Activated CD4-positive, alpha-beta T cell treated with anti-CD3 and anti-CD28 coated beads for 24 hours (primary cell): Measurements from ENCODE around the gene UQCC5.

Source experiments
- DNase-seq, 2 donors: peaks; one replicate each; pipeline ENCODE4 v3.0.0-alpha.2; 2020; ENCODE audit warnings: low read depth in 2 of 2

Gene UQCC5

GRCh38 chr3:52534281-52535183 is 1.9 kb upstream of the UQCC5 start:
- DNase-seq: no peak

DNA sequence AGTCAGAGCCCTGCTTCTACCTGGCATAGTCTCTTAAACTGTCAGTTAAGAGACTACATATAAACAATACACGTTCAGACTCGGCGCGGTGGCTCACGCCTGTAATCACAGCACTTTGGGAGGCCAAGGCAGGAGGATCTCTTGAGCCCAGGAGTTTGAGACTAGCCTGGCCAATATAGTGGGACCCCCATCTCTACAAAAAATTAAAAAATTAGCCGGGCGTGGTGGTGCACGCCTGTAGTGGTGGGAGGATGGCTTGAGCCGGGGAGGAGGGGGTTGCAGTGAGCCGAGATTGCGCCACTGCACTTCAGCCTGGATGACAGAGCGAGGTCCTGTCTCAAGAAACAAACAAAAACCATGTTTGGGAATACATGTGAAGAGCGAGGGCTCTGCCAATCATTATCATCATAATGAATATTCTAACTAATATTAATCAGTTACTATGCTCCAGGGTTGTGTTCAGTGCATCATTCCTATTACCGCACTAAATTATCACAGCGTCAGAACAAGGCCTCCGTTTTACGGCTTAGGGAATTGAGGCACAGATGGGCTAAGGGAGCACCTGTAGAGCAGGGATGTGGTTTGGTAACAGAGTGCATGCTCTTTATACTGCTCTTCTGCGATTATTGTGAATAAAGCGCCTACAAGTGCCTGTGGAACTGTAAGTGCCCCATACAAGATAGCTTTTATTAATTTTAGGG is 844 bp upstream of the UQCC5 start:
- DNase-seq: no peak

DNA sequence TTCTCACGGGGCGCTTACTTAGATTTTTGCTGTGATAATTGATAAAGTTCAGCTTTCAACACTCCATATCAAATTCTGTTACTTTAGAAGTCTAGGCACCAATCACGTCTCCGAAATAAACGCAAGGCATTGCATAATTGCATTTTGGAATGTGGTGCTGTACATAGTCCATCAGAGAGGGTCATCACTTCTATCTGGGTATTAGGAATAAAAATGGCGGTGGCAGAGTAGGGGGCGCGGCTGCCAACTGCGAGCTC is 365 bp upstream of the UQCC5 start:
- DNase-seq: no peak

DNA sequence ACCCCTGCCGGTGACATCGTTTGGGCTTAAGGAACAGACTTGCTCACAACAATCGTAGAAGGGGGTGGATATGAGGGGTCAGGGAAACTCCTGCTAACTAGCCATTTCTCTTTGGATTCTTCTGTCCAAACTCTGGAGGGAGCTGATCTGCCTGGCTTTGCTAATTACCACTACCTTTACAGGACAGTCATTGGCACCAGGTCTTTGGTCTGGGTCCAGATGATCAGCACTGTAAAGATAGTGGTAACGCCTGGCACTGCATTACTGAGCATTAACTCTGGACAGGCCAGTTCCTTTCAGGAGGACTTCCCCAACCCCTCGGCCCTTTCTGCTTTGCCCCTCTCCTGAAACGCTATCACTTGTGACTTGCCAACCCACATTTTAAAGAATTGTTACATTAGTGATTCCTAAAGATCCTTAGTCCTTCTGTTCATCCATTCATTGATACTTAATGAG is 788 bp downstream of the UQCC5 start:
- no peak for DNase-seq

DNA sequence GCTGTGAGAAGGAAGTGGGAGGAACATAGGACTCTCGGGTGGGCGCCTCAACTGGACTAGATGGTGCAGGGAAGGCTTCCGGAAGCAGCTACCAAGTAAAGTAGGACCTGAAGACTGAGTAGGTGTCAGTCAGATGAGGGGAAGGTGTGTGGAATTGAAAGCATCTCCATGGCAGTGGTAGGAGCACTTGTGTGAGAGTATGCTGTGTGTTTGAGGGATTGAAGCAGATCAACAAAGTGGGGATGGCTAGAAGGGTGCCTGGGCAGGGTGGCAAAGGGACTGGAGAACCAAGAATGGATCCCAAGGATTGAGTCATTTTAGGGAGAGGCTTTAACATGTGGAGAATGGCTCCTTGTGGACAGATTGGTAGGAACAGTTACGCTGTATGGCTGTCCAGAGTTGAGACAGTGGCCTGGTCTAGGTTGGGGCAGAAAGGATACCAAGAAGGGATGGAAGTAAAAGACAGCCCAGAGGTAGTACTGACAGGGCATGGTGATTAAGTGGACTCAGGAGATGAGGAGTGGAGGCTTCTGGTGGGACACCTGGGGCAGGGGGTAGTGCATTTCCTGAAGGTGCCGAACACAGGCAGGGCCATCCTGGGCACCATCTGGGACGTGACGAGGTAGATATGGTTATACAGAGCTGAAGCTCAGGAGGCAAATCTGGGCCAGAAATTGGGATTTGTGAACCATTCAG is 1.5 kb downstream of the UQCC5 start:
- no peak for DNase-seq

DNA sequence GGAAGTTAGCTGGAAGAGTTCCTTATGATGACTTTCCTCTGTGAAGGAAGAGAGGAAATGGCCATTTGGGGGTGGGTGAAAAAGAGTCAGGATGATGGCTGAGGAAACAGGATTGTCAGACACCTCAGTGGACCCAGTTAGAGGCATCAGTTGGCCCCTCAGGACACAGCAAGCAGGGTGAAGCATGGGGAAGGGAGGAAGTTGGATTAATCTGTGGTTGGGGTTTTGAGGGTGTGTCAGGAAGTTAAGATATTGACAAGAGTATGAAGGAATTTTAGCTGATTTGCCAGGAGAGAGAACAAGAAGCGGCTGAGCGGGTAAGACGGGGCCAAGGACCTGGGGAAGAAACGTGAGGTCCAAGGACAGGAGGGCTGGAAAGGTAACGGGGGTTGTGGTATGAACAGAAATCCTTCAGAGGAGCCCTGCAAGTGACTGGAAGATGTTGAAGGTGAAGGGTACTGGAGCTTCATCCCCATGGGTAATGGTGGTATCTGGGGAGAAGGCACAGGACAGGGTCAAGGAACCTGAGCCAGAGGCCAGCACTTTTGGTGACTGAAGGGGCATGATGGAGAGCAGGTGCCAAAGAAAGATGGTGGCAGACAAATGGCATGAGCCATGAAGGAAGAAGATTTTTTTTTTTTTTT is 2.7 kb downstream of the UQCC5 start:
- DNase-seq: no peak

DNA sequence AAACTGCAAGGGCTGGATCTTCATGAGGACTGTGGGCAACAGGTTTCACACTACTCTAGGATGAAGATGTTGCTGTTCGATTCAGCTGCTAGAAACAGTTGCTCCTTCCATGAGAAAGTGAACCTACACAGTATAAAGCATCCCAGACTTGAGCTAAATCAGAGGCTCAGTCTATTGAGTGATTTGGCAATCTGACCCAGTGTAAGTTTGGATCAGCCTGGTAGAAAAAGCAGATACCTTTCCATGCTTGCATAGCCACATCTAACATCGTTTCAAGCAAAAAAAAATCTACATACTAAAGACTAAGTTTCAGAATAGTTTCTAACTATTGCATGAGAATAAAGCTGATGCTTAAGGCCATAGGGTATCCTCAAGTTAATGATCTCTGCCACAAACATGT is 4.6 kb downstream of the UQCC5 start:
- no peak for DNase-seq

DNA sequence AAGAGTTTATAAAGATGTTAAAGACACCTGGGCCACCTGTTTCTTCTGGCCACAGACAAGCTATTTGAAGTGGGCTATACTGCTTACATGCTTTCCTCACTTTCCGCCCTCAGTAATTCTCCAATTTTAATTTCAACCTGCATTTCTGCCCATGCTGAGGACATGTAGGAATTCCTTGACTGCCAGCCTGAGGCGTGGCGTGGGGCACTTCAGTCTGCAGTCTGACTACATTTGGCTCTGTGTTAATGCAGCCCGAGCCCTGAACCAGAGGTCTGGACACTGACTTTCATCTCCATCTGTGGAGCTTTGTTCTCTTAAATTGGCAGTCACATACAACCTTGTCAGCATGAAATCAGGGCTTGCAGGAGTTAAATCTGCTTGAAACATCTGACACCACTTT is 8.5 kb downstream of the UQCC5 start:
- DNase-seq: no peak

GRCh38 chr3:52546111-52546901 is 9.9 kb downstream of the UQCC5 start:
- no peak for DNase-seq

DNA sequence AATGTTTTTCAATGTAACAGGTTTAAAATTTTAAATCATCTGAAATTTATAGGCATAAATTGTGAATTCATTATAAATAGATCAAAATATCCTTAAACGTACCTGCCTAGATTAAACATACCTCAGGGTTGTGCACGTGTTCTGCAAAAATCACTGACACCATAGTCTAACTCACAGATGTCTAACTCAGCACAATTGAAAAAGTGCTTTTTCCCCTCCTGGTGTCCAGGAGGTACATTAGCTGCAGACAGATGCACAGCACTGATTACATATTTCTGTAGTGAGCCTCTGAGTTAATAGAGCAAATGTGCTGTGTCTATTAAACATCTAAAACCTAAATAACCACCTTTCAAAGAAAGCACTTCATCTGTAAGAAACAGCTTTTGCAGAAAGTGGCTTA is 10.7 kb downstream of the UQCC5 start:
- no peak for DNase-seq

GRCh38 chr3:52551118-52551517 is 14.7 kb downstream of the UQCC5 start:
- DNase-seq: no peak

DNA sequence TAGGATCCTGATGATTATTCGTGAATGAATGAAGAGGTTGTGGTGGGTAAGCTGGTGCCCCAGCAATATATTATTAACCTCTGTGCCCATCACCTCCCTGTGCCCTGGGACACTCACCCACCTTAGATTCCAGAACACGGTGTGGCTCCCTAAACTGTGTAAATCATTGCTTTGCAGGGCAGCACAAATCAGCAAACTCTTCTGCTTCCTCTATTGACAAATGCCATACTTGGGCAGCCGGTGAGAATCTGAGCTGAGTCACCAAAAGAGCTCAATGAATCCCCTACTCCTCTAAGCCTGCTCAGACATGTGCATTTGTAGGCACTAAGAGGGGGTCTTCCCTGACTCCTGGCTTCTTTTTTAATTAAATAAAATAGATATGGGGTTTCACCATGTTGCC is 15.7 kb downstream of the UQCC5 start:
- no peak for DNase-seq

DNA sequence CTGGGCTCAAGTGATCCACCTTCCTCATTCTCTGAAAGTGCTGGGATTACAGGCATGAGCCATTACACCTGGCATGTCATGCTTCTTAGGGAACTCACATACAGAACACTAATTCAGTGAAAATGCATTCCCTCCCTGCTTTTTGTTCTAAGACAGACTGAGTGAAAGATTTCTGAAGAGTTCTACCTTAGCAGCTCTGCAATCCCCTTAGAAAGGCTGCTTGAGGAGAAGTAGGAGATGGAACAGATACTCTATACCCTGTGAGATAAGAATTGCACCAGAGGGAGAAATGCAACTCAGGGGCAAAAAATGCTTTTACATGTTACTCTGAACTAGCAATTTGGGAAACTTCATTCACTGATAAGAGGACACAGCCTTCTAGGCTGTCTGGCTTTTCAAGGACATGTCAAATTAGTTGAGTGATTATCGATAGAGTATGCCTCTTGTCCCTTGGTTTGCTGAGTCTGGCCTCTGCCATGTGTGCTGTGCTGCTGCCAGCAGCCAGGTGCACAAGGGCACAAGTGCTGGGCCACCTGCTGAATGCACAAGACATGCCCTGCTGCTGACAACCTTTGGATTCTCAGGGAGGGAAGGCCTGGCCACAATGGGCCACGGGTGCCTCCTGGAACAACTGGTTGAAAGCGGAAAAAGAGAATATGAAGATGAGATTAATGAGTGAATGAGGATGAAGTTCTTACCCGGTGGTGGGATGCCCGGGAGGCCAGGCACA is 17.8 kb downstream of the UQCC5 start:
- DNase-seq: no peak

DNA sequence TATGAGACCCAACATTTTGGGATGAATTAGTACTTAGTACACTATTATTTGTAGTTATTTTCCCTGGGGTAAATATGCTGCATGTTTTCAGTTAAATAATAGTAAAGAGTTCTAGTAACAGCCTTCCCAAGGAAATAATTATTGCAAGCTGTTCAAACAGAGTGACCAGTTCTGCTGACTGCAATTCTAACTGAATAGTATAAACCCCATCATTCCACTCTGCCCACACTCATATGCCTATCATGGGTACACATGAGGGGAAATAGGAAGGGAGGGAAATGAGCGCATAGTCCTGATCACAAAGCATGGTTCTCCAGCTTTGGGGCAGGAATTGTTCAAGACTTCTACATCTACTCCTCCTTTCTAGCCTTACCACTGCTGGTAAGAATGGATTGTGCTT is 18.7 kb downstream of the UQCC5 start:
- no peak for DNase-seq

- no peak for DNase-seq
These were observed 20.9 kb downstream of the UQCC5 start for GRCh38 chr3:52557011-52557960.

DNA sequence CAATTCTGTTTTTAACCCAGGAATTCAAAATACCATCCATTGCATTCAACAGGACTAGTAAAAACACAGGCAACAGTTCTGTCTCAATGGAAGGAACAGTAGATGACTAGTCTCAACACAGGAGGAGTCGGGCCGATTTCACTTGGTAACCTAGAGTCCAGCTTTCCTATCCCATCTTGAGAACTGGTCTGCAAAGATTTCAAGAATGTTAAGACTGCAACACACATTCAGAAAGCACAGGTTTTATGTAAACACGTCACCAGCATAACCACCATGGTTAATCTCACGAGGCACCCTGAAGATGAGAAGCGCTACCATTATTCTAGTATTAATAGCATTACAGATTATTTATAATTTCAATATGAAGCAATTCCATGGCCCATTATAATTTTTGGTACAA is 22.0 kb downstream of the UQCC5 start:
- no peak for DNase-seq

GRCh38 chr3:52561028-52561747 is 24.8 kb downstream of the UQCC5 start:
- DNase-seq: no peak

- DNase-seq: no peak
These were observed 27.6 kb downstream of the UQCC5 start for GRCh38 chr3:52563984-52564383.

DNA sequence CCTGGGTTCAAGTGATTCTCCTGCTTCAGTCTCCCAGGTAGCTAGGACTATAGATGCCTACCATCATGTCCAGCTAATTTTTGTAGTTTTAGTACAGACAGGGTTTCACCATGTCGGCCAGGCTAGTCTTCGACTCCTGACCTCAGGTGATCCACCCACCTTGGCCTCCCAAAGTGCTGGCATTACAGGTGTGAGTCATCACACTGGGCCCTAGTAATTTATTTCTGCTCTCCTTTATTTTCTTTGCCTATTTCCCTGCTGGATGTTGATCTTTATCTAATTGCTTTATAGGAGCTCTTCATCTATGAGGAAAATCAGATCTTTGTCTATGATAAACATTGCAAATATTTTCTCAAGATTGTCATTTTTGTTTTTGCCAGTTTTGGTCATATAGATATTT is 31.7 kb downstream of the UQCC5 start:
- no peak for DNase-seq
